ENCODE measurements around the gene LRRC14B. TPM values are rescaled to one million over a fixed set of nuclear protein-coding genes. Genes with fewer than 3 reads are reported as not detected.
A peak's percentile ranks its signal among the peaks of the same experiment; 100 is the strongest.
"Not testable (repeated sequence)": the region's sequence is repeated elsewhere in the genome, so short reads cannot be mapped to it uniquely, and the experiment has no call there.

The LRRC14B gene
- total RNA-seq, 1 donor from 2014 or later: not detected

GRCh38 chr5:218457-219291, 27.4 kb downstream of the LRRC14B start:
- intact Hi-C loops (cut with DNase I): no loop called here
- peak; percentile 63 for ATAC-seq
- DNase-seq (ENCODE audit: low spot score): peak; percentile 67

- peak; percentile 18 for DNase-seq (ENCODE audit: low spot score)
- no peak for ATAC-seq
- intact Hi-C loops (cut with DNase I): no loop called here
Observed at GRCh38 chr5:219460-219863, 28.2 kb downstream of the LRRC14B start.

- intact Hi-C loops (cut with DNase I): no loop called here
- ATAC-seq (no peak), DNase-seq (ENCODE audit: low spot score) (no peak)
Observed at GRCh38 chr5:219991-220390, 28.7 kb downstream of the LRRC14B start.

- intact Hi-C loops (cut with DNase I); ATAC-seq; DNase-seq (ENCODE audit: low spot score): not testable (repeated sequence)
Observed at GRCh38 chr5:222951-223715, 31.8 kb downstream of the LRRC14B start.

- intact Hi-C loops (cut with DNase I): no loop called here
Observed at GRCh38 chr5:223791-224190, 32.5 kb downstream of the LRRC14B start.

GRCh38 chr5:225334-225733, 34.0 kb downstream of the LRRC14B start:
- intact Hi-C loops (cut with DNase I): no loop called here
- ATAC-seq: no peak
- DNase-seq (ENCODE audit: low spot score): no peak

More at GRCh38 chr5:223791-224190, 32.5 kb downstream of the LRRC14B start:
- ATAC-seq: no peak
- DNase-seq (ENCODE audit: low spot score): no peak

GRCh38 chr5:227375-227774, 36.1 kb downstream of the LRRC14B start:
- intact Hi-C loops (cut with DNase I); ATAC-seq; DNase-seq (ENCODE audit: low spot score): not testable (repeated sequence)

- no peak for DNase-seq (ENCODE audit: low spot score)
- intact Hi-C loops (cut with DNase I): no loop called here
- ATAC-seq: no peak
Observed at GRCh38 chr5:228886-229285, 37.6 kb downstream of the LRRC14B start.

- no peak for DNase-seq (ENCODE audit: low spot score)
- intact Hi-C loops (cut with DNase I): no loop called here
- no peak for ATAC-seq
Observed at GRCh38 chr5:230711-231110, 39.4 kb downstream of the LRRC14B start.

GRCh38 chr5:231661-232060, 40.4 kb downstream of the LRRC14B start:
- ATAC-seq: no peak
- no peak for DNase-seq (ENCODE audit: low spot score)
- intact Hi-C loops (cut with DNase I): no loop called here

GRCh38 chr5:233426-233825, 42.1 kb downstream of the LRRC14B start:
- intact Hi-C loops (cut with DNase I); ATAC-seq; DNase-seq (ENCODE audit: low spot score): not testable (repeated sequence)

- ATAC-seq: no peak
Observed at GRCh38 chr5:234450-234849, 43.2 kb downstream of the LRRC14B start.

GRCh38 chr5:235527-235926, 44.2 kb downstream of the LRRC14B start:
- ATAC-seq; intact Hi-C loops (cut with DNase I); DNase-seq (ENCODE audit: low spot score): not testable (repeated sequence)

More at GRCh38 chr5:234450-234849, 43.2 kb downstream of the LRRC14B start:
- intact Hi-C loops (cut with DNase I): no loop called here
- no peak for DNase-seq (ENCODE audit: low spot score)

GRCh38 chr5:237931-238330, 46.6 kb downstream of the LRRC14B start:
- ATAC-seq; DNase-seq (ENCODE audit: low spot score); intact Hi-C loops (cut with DNase I): not testable (repeated sequence)

- ATAC-seq; DNase-seq (ENCODE audit: low spot score); intact Hi-C loops (cut with DNase I): not testable (repeated sequence)
Observed at GRCh38 chr5:240550-240949, 49.3 kb downstream of the LRRC14B start.

GRCh38 chr5:241045-241669, 49.9 kb downstream of the LRRC14B start:
- ATAC-seq; intact Hi-C loops (cut with DNase I); DNase-seq (ENCODE audit: low spot score): not testable (repeated sequence)

GRCh38 chr5:243683-244367, 52.5 kb downstream of the LRRC14B start:
- intact Hi-C loops (cut with DNase I); ATAC-seq: not testable (repeated sequence)

GRCh38 chr5:245717-246116, 54.4 kb downstream of the LRRC14B start:
- intact Hi-C loops (cut with DNase I); DNase-seq (ENCODE audit: low spot score); ATAC-seq: not testable (repeated sequence)

More at GRCh38 chr5:243683-244367, 52.5 kb downstream of the LRRC14B start:
- DNase-seq (ENCODE audit: low spot score): not testable (repeated sequence)

All from sciatic nerve (tissue), 2 donors.